ENCODE measurements around the gene EZH1.

The EZH1 gene

GRCh38 chr17:42744806-42745617 lies at the start of gene EZH1:
Gene EZH1 (minus strand): TSS chr17:42745040. CDS start chr17:42728941, 16,099 bp downstream.
- H3K4me1 ChIP-seq (ENCODE audit: low read depth, poor library complexity, severe bottlenecking): peaks cover 33% of the 10 kb centered on the region
- H3K27ac ChIP-seq: peak within 1 kb of the TSS; percentile 71
- H3K4me3 ChIP-seq (IDR thresholded peaks at IDR 0.05; ENCODE audit: insufficient read depth, low read depth, low read length): no peak within 1 kb of the TSS
- no peaks in the 10 kb centered on the region; the same call in 1 of the 2 replicates for H3K27me3 ChIP-seq (ENCODE audit: insufficient read depth, low read depth)
- TF ChIP-seq, protein P1, sequence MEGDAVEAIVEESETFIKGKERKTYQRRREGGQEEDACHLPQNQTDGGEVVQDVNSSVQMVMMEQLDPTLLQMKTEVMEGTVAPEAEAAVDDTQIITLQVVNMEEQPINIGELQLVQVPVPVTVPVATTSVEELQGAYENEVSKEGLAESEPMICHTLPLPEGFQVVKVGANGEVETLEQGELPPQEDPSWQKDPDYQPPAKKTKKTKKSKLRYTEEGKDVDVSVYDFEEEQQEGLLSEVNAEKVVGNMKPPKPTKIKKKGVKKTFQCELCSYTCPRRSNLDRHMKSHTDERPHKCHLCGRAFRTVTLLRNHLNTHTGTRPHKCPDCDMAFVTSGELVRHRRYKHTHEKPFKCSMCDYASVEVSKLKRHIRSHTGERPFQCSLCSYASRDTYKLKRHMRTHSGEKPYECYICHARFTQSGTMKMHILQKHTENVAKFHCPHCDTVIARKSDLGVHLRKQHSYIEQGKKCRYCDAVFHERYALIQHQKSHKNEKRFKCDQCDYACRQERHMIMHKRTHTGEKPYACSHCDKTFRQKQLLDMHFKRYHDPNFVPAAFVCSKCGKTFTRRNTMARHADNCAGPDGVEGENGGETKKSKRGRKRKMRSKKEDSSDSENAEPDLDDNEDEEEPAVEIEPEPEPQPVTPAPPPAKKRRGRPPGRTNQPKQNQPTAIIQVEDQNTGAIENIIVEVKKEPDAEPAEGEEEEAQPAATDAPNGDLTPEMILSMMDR (conservative IDR thresholded peaks at IDR 0.05; ENCODE audit: low read depth, low read length): no peak
- H2AFZ ChIP-seq (ENCODE audit: low read depth): peak within 1 kb of the TSS; percentile 90
- H4K20me1 ChIP-seq (ENCODE audit: insufficient read depth): no peaks in the 10 kb centered on the region
- no peaks in the 10 kb centered on the region for H3K36me3 ChIP-seq (ENCODE audit: insufficient read depth)
- H3K4me2 ChIP-seq: peak within 1 kb of the TSS; percentile 60
- H3K9ac ChIP-seq: peak within 1 kb of the TSS; percentile 69; the same call in 1 of the 2 replicates
- peaks cover 36% of the 10 kb centered on the region for H3K79me2 ChIP-seq (ENCODE audit: insufficient read depth, low read depth)

DNA sequence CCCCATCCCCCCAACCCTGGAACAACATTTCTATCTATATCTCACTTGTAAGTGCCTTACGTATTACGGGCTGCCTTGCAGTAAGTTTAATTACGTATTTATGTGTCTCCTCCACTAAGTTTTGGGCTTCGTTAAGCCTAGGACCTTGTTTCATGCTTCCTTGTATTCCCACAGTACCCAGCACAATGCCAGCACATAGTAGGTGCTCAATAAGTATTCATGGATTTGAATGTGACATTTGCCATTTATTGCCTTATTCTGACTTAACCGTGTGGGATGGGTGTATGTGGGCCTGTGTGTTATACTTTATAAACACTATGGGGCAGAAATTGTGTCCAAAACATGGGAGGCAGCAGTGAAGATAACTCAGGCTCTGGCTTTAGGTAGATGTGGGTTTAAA lies 47.7 kb upstream of the EZH1 start:
- H3K4me3 ChIP-seq (IDR thresholded peaks at IDR 0.05; ENCODE audit: insufficient read depth, low read depth, low read length): no peak overlapping the region
- H3K9ac ChIP-seq: no peak overlapping the region
- no peaks in the 10 kb centered on the region; the same call in 1 of the 2 replicates for H3K79me2 ChIP-seq (ENCODE audit: insufficient read depth, low read depth)
- TF ChIP-seq, protein P1 (conservative IDR thresholded peaks at IDR 0.05; ENCODE audit: low read depth, low read length): no peak
- H3K27ac ChIP-seq: no peak overlapping the region
- no peak overlapping the region for H2AFZ ChIP-seq (ENCODE audit: low read depth)
- no peaks in the 10 kb centered on the region; the same call in 1 of the 2 replicates for H3K27me3 ChIP-seq (ENCODE audit: insufficient read depth, low read depth)
- peaks cover 3% of the 10 kb centered on the region for H3K4me1 ChIP-seq (ENCODE audit: low read depth, poor library complexity, severe bottlenecking)
- no peak overlapping the region for H3K4me2 ChIP-seq
- H4K20me1 ChIP-seq (ENCODE audit: insufficient read depth): no peaks in the 10 kb centered on the region
- H3K36me3 ChIP-seq (ENCODE audit: insufficient read depth): no peaks in the 10 kb centered on the region

- Histone ChIP-seq H2AFZ (ENCODE audit: low read depth) (no peak overlapping the region), H3K27ac (no peak overlapping the region), H3K4me2 (no peak overlapping the region), H4K20me1 (ENCODE audit: insufficient read depth) (no peaks in the 10 kb centered on the region), H3K4me1 (ENCODE audit: low read depth, poor library complexity, severe bottlenecking) (no peaks in the 10 kb centered on the region), H3K36me3 (ENCODE audit: insufficient read depth) (no peaks in the 10 kb centered on the region), H3K9ac (no peak overlapping the region), H3K27me3 (ENCODE audit: insufficient read depth, low read depth) (no peaks in the 10 kb centered on the region; the same call in 1 of the 2 replicates), H3K79me2 (ENCODE audit: insufficient read depth, low read depth) (no peaks in the 10 kb centered on the region), H3K4me3 (IDR thresholded peaks at IDR 0.05; ENCODE audit: insufficient read depth, low read depth, low read length) (no peak overlapping the region)
- TF ChIP-seq, protein P1 (conservative IDR thresholded peaks at IDR 0.05; ENCODE audit: low read depth, low read length): no peak
Measured at GRCh38 chr17:42791948-42792347, 47.1 kb upstream of the EZH1 start.

- Histone ChIP-seq H3K4me1 (ENCODE audit: low read depth, poor library complexity, severe bottlenecking) (no peaks in the 10 kb centered on the region), H3K4me3 (IDR thresholded peaks at IDR 0.05; ENCODE audit: insufficient read depth, low read depth, low read length) (no peak overlapping the region), H3K79me2 (ENCODE audit: insufficient read depth, low read depth) (no peaks in the 10 kb centered on the region), H3K27me3 (ENCODE audit: insufficient read depth, low read depth) (peaks cover 41% of the 10 kb centered on the region), H3K36me3 (ENCODE audit: insufficient read depth) (no peaks in the 10 kb centered on the region), H3K4me2 (no peak overlapping the region), H3K27ac (no peak overlapping the region), H4K20me1 (ENCODE audit: insufficient read depth) (no peaks in the 10 kb centered on the region), H3K9ac (no peak overlapping the region), H2AFZ (ENCODE audit: low read depth) (no peak overlapping the region)
- TF ChIP-seq, protein P1 (conservative IDR thresholded peaks at IDR 0.05; ENCODE audit: low read depth, low read length): no peak
Measured at GRCh38 chr17:42787266-42787665, 42.4 kb upstream of the EZH1 start.
